WTC11 (cell line): Measurements from ENCODE around the gene TMEM266.

Experiments used
- MAX ChIP-seq: sonication (generic); formaldehyde crosslinking; IDR thresholded peaks from 2 replicates; pipeline ENCODE4 v1.8.0; 2022; ENCODE audit warnings: mild to moderate bottlenecking, missing genetic modification reagents
- NFATC4 ChIP-seq: fragments of 250-450 bp; sonication (Bioruptor Pico); IDR thresholded peaks from 2 replicates; pipeline ENCODE4 v1.9.0; 2021; ENCODE audit warnings: mild to moderate bottlenecking
- ZNF138 ChIP-seq: sonication (generic); formaldehyde crosslinking; conservative IDR thresholded peaks from 2 replicates; pipeline ENCODE4 v1.8.1; 2022; ENCODE audit warnings: mild to moderate bottlenecking, moderate library complexity, missing genetic modification reagents

- TF ChIP-seq NFATC4 (no peak), MAX (no peak), ZNF138 (CRISPR knock-in tag) (no peak)
Observed at GRCh38 chr15:76233921-76234320, 174.1 kb downstream of the TMEM266 start.
